ENCODE results near the gene CRTC2.
"Not testable (repeated sequence)": the region's sequence is repeated elsewhere in the genome, so short reads cannot be mapped to it uniquely, and the experiment has no call there.

Gene CRTC2

GRCh38 chr1:153958111-153958960 lies at the start of gene CRTC2:
Gene CRTC2 (minus strand): TSS chr1:153958612. CDS start chr1:153958497, 115 bp downstream.
- peak; percentile 97 for DNase-seq

GRCh38 chr1:154006136-154006535 lies 47.7 kb upstream of the CRTC2 start:
- no peak for DNase-seq

DNA sequence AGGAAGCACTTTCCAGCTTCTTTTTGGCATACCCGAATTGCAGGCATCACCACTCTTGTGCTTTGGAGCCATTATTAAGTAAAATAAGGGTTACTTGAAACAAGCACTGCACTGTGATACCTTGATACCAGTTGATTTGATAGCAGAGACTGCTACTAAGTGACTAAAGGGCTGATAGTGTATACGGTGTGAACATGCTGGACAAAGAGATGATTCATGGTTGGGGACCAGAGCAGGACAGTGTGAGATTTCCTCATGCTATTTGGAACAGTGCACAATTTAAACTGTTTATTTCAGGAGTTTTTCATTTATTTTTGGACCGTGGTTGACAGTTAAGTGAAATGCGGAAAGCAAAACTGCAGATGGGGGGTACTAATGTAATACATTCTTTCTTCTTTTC lies 42.0 kb upstream of the CRTC2 start:
- DNase-seq: no peak

- not testable (repeated sequence) for DNase-seq
Measured at GRCh38 chr1:153996882-153997281, 38.5 kb upstream of the CRTC2 start.

DNA sequence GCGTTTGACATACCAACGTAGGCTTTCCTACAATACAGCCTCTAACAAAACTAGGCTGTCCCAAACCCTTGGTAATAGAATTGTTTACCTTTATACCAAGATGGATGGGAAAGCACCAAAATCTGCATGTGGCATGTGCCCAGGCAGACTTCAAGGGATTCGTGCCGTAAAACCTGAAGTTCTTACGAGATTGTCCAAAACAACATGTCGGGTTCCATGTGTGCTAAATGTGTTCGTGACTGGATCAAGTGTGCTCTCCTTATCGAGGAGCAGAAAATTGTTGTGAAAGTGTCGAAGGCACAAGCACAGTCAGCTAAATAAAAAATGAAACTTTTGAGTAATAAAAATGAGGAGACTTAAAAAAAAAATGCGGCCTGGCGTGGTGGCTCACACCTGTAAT lies 37.2 kb upstream of the CRTC2 start:
- no peak for DNase-seq

DNA sequence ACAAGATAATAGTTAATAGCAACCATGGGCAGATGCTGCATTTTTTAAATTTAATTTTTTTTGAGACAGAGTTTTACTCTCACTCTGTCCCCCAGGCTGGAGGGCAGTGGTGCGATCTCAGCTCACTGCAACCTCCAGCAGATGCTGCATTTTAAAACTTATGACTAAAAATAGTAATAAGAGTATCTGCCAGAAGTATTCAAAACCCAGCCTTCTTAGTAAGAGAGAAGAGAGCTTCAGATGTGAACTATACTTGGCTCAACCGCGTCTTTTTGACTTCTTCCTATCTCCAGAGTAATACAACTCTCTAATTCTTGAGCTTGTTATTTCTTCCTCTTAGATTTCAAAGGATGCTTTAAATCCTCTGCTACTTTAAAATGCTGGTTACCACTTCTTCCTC lies 36.8 kb upstream of the CRTC2 start:
- DNase-seq: no peak

- no peak for DNase-seq
Measured at GRCh38 chr1:153991806-153992205, 33.4 kb upstream of the CRTC2 start.

DNA sequence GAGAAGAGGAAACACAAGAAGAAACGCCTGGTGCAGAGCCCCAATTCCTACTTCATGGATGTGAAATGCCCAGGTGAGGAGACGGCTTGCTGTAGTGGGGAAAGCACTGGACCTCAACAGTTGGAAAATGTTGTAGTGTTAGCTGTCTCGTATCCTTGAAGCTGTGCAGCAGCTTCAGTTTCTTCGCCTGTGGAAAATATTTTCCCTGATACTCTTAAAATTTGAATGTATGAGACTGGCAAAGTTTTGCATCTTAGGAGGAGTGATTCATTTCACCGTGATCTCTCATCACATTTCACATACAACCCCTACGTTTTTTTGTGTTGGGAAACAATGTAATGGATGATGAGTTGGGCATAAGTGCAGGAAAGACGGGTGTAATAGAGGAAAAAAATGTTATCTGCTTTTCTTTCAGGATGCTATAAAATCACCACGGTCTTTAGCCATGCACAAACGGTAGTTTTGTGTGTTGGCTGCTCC lies 32.8 kb upstream of the CRTC2 start:
- no peak for DNase-seq

- DNase-seq: peak; percentile 96
Measured at GRCh38 chr1:153990468-153991150, 32.2 kb upstream of the CRTC2 start, which contains the start of gene RPS27. Gene RPS27 (plus strand): TSS chr1:153990762. CDS start chr1:153990797, 35 bp downstream.

DNA sequence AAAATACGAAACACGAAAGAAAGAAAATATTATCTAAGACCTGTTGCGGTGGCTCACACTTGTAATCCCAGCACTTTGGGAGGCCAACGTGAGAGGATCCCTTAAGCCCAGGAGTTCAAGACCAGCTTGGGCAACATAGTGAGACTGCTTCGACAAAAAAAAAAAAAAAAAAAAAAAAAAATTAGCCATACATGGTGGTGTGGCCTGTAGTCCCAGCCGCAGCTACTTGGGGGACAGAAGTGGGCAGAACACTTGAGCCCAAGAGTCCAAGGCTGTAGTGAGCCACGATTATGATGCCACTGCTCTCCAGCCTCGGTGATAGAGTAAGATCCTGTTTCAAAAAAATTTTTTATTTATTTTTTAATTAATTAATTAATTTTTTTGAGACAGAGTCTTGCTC lies 29.2 kb upstream of the CRTC2 start:
- no peak for DNase-seq

- peak; percentile 93 for DNase-seq
Measured at GRCh38 chr1:153985941-153986761, 27.7 kb upstream of the CRTC2 start, which contains the start of gene RAB13. Gene RAB13 (minus strand): TSS chr1:153986339. CDS start chr1:153986236, 103 bp downstream.

- DNase-seq: peak; percentile 56
Measured at GRCh38 chr1:153985341-153985912, 27.0 kb upstream of the CRTC2 start.

DNA sequence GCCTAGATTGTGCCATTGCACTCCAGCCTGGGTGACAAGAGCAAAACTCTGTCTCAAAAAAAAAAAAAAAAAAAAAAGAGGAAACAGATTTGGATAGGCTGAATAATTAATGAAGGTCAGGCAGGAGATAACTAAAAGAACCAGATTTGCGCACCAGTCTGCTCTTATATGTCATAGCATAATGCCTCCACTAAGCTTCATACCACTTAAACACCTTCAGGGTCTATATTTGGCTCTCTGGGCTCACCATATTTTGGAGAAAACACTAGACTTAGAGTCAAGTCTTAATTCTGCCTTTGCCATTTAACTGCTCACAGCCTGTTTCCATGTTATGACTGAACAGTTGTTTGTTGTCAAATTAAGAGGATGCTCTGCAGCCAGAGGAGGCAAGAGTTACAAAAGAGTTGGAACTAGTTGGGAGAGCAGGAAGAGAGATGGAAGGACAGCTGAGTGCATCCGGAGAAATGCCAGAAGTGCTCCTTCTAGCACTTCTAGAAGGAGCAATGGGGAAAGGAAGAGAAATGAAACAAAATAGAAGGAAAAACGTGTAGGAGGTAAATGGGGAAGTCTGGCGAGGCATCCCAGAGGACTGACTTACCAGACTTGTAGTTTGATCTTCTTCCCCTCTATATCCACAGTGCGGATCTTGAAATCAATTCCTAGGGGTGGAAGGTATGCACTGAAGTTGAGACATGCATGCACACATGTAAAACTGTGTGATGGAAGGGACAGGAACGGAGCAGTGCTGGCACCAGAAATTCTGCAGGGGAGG lies 25.9 kb upstream of the CRTC2 start:
- no peak for DNase-seq

GRCh38 chr1:153981735-153982134 lies 23.3 kb upstream of the CRTC2 start:
- DNase-seq: not testable (repeated sequence)

DNA sequence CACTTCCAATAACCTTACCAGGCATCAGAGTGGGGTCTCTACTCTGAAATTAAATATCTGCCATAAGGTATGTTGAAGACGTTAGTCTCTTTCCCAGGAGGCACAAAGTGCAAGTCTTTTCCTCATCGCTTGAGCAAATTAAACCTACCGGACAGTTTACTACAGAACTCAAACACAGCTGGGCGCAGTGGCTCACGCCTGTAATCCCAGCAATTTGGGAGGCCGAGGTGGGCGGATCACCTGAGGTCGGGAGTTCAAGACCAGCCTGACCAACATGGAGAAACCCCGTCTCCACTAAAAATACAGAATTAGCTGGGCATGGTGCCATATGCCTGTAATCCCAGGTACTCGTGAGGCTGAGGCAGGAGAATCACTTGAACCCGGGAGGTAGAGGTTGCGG lies 20.7 kb upstream of the CRTC2 start:
- DNase-seq: not testable (repeated sequence)

DNA sequence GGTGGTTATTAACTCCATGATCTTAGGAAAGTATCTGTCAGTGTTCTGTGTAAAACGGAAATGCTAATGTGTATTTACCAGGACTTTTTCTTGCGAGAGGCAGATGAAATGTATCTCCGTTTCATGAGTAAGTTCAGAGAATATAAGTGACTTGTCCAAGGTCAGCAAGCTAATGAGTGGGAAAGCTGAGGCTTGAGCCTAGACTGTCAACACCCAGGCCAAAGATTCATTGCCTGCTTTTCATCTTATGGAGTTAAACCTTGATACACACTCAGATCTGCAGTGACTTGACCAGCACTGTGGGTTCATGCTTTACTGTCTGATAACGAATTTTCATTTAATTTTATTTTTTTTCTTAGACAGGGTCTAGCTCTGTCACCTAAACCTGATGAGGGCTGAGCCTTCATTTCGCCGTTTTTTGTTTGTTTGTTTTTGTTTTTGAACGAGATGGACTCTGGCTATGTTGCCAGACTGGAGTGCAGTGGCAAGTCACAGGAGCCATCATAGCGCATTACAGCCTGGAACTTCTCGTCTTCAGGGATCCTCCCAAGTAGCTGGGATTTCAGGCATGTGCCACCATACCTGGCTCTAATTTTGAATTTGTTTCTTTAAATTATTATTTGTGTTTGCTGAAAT lies 20.0 kb upstream of the CRTC2 start:
- DNase-seq: no peak

DNA sequence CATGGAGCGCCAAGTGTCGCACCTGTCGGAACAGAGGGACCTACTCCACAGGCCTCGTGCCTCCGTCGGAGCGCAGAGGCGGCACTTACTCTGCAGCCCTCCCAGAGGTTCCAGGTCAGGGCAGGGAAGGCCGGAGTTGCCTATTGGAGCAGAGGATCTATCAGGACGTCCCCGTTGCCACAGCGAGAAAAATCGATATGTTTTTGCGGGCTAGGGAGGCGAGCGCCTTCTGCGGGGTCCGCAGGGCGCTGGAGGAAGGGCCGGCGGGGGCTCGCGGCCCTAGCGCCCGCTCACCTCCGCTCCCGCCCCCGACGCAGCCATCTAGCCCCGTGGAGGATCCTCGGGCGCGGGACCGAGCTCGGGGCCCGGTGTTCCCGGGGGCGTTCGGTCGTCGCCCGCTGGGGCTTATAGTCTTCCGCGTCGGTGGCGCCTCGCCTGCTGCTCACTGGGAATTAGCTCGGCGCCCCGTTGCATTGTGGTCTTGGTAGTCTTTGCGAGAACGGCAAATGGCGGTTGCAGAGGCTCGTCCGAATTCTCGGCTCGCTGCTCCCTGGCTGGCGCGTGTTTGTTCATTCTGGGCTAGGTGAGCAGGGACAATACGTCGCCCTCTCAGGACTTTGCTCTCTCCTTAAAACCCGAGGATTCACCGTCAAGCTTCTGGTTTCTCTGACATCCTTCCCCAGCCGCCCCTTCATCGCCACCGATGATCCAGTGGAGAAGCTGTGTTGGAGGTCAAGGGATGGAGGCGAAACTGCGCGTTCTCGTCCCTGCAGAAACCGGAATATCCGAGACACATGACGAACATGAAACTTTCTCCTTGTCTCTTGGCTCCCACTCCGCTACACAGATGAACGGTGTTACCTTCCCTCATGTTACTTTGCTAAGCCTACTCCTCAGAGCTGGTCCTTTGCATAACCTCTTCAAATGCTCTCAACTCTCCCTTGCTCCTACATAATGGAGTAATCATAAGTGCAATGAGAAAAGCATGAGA lies 19.1 kb upstream of the CRTC2 start, which contains the start of gene JTB:
Gene JTB, minus strand, starts transcription at position 425 of the 991 bp plus-strand sequence. Its CDS starts 422 bp downstream, at position 3.
- DNase-seq: peak; percentile 57

- DNase-seq: no peak
Measured at GRCh38 chr1:153976819-153977249, 18.4 kb upstream of the CRTC2 start.

DNA sequence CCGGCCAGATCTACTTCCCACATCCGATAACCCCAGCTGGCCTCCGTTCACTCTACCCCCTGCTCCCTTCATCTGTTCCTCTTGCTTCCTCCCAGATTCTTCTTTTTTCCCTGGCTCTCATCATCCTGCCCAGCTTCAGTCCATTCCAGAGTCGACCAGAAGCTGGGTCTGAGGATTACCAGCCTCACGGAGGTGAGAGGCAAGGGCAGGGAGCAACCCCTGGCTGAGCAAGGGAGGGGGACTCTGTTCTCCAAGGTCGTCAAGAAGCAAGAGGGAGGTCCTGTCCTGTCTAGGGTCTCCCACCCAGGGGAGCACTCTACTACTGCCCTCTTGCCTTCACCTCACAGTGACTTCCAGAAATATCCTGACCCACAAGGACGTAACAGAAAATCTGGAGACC lies 15.1 kb upstream of the CRTC2 start:
- no peak for DNase-seq

DNA sequence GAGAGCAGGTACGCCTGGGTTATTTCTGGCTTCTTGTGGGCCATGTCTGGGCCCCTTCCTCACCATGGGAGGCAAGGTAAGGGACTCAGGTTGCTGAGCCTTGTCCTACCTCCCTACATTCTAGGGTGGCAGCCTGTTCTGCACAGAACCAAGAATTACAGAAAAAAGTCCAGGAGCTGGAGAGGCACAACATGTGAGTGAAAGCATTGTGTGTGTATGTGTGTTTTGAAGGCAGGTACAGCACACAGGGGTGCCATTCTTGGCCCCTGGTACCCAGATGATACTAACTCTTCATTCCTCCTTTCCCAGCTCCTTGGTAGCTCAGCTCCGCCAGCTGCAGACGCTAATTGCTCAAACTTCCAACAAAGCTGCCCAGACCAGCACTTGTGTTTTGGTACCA lies 14.7 kb upstream of the CRTC2 start:
- no peak for DNase-seq
